Liver (tissue), 10 donors: ENCODE results near the gene PTH1R. TPM values are rescaled to one million over a fixed set of nuclear protein-coding genes. Genes with fewer than 3 reads are reported as not detected.

Experiments
- DNase-seq: peaks from one replicate; pipeline ENCODE4 v3.0.0-alpha.2; 2017; ENCODE audit warnings: low spot score
- H3K27ac ChIP-seq, 2 donors: one replicate each; pipeline ENCODE4 v1.7.0; 2013; ENCODE audit warnings: inconsistent platforms in 2 of 2, low read length in 2 of 2, control low read depth in 1 of 2, low read depth in 1 of 2, mild to moderate bottlenecking in 1 of 2
- H3K27me3 ChIP-seq, 4 donors: one replicate each; pipeline versions ENCODE4 v1.6.1 to v1.7.0; 2013; ENCODE audit warnings: low read length in 3 of 4, inconsistent platforms in 1 of 4, mild to moderate bottlenecking in 1 of 4, moderate library complexity in 1 of 4; ENCODE audit not compliant: control insufficient read depth in 4 of 4, insufficient read depth in 4 of 4
- H3K36me3 ChIP-seq, 4 donors: one replicate each; pipeline versions ENCODE4 v1.6.1 to v1.7.0; 2013; ENCODE audit warnings: low read length in 3 of 4, mild to moderate bottlenecking in 3 of 4, low read depth in 1 of 4, moderate library complexity in 1 of 4; ENCODE audit not compliant: control insufficient read depth in 4 of 4, insufficient read depth in 3 of 4
- H3K4me1 ChIP-seq, 4 donors: one replicate each; pipeline versions ENCODE4 v1.6.1 to v1.7.0; 2013; ENCODE audit warnings: low read length in 3 of 4, mild to moderate bottlenecking in 3 of 4, moderate library complexity in 1 of 4; ENCODE audit not compliant: control insufficient read depth in 4 of 4, insufficient read depth in 4 of 4
- H3K4me3 ChIP-seq, 3 donors: one replicate each; pipeline versions ENCODE4 v1.6.1 to v1.7.0; 2013; ENCODE audit warnings: low read length in 3 of 3, control low read depth in 1 of 3, low read depth in 1 of 3, mild to moderate bottlenecking in 1 of 3
- H3K9ac ChIP-seq, 2 donors: one replicate each; pipeline ENCODE4 v1.7.0; 2013; ENCODE audit warnings: low read length in 2 of 2, mild to moderate bottlenecking in 2 of 2, moderate library complexity in 2 of 2, control low read depth in 1 of 2, low read depth in 1 of 2
- H3K9me3 ChIP-seq, 4 donors: one replicate each; pipeline versions ENCODE4 v1.6.1 to v1.7.0; 2013; ENCODE audit warnings: low read length in 3 of 4; ENCODE audit not compliant: control insufficient read depth in 4 of 4
- EGR1 ChIP-seq, 2 donors: IDR thresholded peaks; 2 replicates each; pipeline ENCODE4 v1.6.1; 2016 to 2018; ENCODE audit warnings: antibody characterized with exemption in 2 of 2, low read depth in 2 of 2
- FOXA1 ChIP-seq: IDR thresholded peaks from 2 replicates; pipeline ENCODE4 v1.6.1; 2016; ENCODE audit warnings: antibody characterized with exemption
- HNF4A ChIP-seq, 2 donors: conservative IDR thresholded peaks; 2 replicates each; pipeline ENCODE4 v1.6.1; 2016; ENCODE audit warnings: antibody characterized with exemption in 2 of 2, mild to moderate bottlenecking in 2 of 2
- MAX ChIP-seq: IDR thresholded peaks from 2 replicates; pipeline ENCODE4 v1.6.1; 2016; ENCODE audit warnings: antibody characterized with exemption
- REST ChIP-seq: IDR thresholded peaks from 2 replicates; pipeline ENCODE4 v1.6.1; 2016; ENCODE audit warnings: antibody characterized with exemption, mild to moderate bottlenecking
- TAF1 ChIP-seq: conservative IDR thresholded peaks from 2 replicates; pipeline ENCODE4 v1.6.1; 2016; ENCODE audit warnings: antibody characterized with exemption, mild to moderate bottlenecking
- ZBTB33 ChIP-seq: IDR thresholded peaks from 2 replicates; pipeline ENCODE4 v1.6.1; 2016; ENCODE audit warnings: antibody characterized with exemption
- WGBS: extraction: QIAGEN DNeasy Blood & Tissue Kit; methylation state at CpG from one replicate; pipeline ENCODE4 v1.1.7; 2013; 5-methylcytosine and 5-hydroxymethylcytosine counted together
- polyA plus RNA-seq, 2 donors: library from polyadenylated mRNA; stranded (reverse) in 1 of 2; unstranded in 1 of 2; fragments of 200-250 nt in 1 of 2; fragments of >200 nt in 1 of 2; fragmentation: Nextera tagmentation in 1 of 2; extraction: Ambion mirVana in 1 of 2; gene quantifications; one replicate each; pipeline versions ENCODE4 v1.2.1 to v1.2.3, GENCODE V29; 2013 to 2015
- small RNA-seq: library from RNA; depleted of rRNA; stranded (forward); fragments of <200 nt; gene quantifications from one replicate; pipeline ENCODE3, GENCODE V24; 2014
- total RNA-seq, 2 donors: library from RNA; depleted of rRNA; stranded (reverse); fragments of >200 nt; gene quantifications; one replicate each; pipeline ENCODE4 v1.2.3, GENCODE V29; 2014
- donor health status: healthy.
- donor health status: healthy.
- donor health status: healthy.
- donor health status: healthy.
- donor health status: healthy.

The PTH1R gene
- total and polyA plus RNA-seq, 4 donors = 7.2 to 28.4 (median 23.6) TPM

- TF ChIP-seq ZBTB33 = no peak
- TF ChIP-seq TAF1 = no peak
- no peak for TF ChIP-seq MAX
These were observed 73.2 kb downstream of the PTH1R start (continued) for GRCh38 chr3:46950650-46951241.

- H3K27me3 ChIP-seq = no peaks in the 10 kb centered on the region
- 94% methylated on average over 2 of the region's 2 CpGs for WGBS
- H3K9ac ChIP-seq = no peak overlapping the region
- no peaks in the 10 kb centered on the region for H3K9me3 ChIP-seq
- H3K36me3 ChIP-seq = no peaks in the 10 kb centered on the region
- DNase-seq = no peak
- H3K4me1 ChIP-seq = peaks cover 22 to 50% (median 27%) of the 10 kb centered on the region in 4 donors
- no peak overlapping the region for H3K4me3 ChIP-seq
- TF ChIP-seq HNF4A (conservative IDR thresholded peaks at IDR 0.05) (no peak), EGR1 (IDR thresholded peaks at IDR 0.05; ENCODE audit: low read depth in 2 of 2) (no peak), MAX (no peak), ZBTB33 (no peak), FOXA1 (no peak), REST (no peak)
- H3K27ac ChIP-seq = no peak overlapping the region
These were observed 75.3 kb downstream of the PTH1R start for GRCh38 chr3:46952813-46953212.

Small RNA genes lying within 50 kb of the gene (small RNA-seq; reads per million reads assigned to genes)
- gene AC109583.2 = not detected

Other genes with a start within 250 kb of the PTH1R start
- 10 to 100 TPM in 1 of 2 donors, under 1 TPM in 1; 0.51 to 22.9 TPM for gene ALS2CL, start 184.0 kb upstream of the PTH1R start, total RNA-seq
- gene ALS2CL, start 184.0 kb upstream of the PTH1R start, polyA plus RNA-seq = 1 to 10 TPM; 4.8 to 6.6 TPM
- gene TMIE, start 176.3 kb upstream of the PTH1R start, total RNA-seq = under 1 TPM; 0.14 to 0.17 TPM
- gene TMIE, start 176.3 kb upstream of the PTH1R start, polyA plus RNA-seq = under 1 TPM; 0.13 to 0.26 TPM
- gene PRSS50, start 159.9 kb upstream of the PTH1R start, total RNA-seq = under 1 TPM; 0.25 to 0.33 TPM
- gene PRSS50, start 159.9 kb upstream of the PTH1R start, polyA plus RNA-seq = under 1 TPM in 1 of 2 donors, not detected in 1; 0.02 TPM
- 1 to 10 TPM in 1 of 2 donors, under 1 TPM in 1; 0.51 to 1.3 TPM for gene MYL3, start 14.3 kb upstream of the PTH1R start, total RNA-seq
- under 1 TPM; 0.76 to 0.86 TPM for gene MYL3, start 14.3 kb upstream of the PTH1R start, polyA plus RNA-seq
- gene CCDC12, start 99.0 kb downstream of the PTH1R start, total RNA-seq = 10 to 100 TPM in 1 of 2 donors, 1 to 10 TPM in 1; 8.5 to 27.9 TPM
- gene CCDC12, start 99.0 kb downstream of the PTH1R start, polyA plus RNA-seq = 10 to 100 TPM; 25.2 to 35.1 TPM
- 10 to 100 TPM in 1 of 2 donors, 1 to 10 TPM in 1; 10.0 to 20.7 TPM for gene NBEAL2, start 101.9 kb downstream of the PTH1R start, total RNA-seq
- 1 to 10 TPM; 2.0 to 5.2 TPM for gene NBEAL2, start 101.9 kb downstream of the PTH1R start, polyA plus RNA-seq